Spleen (tissue), 7 donors: ENCODE results near the gene SKI.

Source experiments
- CTCF ChIP-seq, 11 experiments: fragments of 200-600 bp in 7 of 11; fragments of 450-650 bp in 4 of 11; sonication (generic) in 4 of 11; IDR thresholded peaks in 8 of 11; conservative IDR thresholded peaks in 3 of 11; 1 replicate in 7 of 11; 2 replicates in 4 of 11; pipeline versions ENCODE4 v1.4.0 to v1.8.0; 2016 to 2021; ENCODE audit warnings: antibody characterized with exemption in 11 of 11, inconsistent platforms in 4 of 11, mild to moderate bottlenecking in 1 of 11
- POLR2A ChIP-seq, 3 donors: fragments of 450-650 bp; IDR thresholded peaks; one replicate each; pipeline ENCODE4 v1.5.1; 2017; ENCODE audit warnings: antibody characterized with exemption in 3 of 3, mild to moderate bottlenecking in 1 of 3
- donor health status: DM: no; HTN: no; CAD: no; lungs with moderate emphysema.
- donor health status: DM: no; HTN: no; CAD: no.
- donor health status: DM: no; HTN: no; CAD: no.

- TF ChIP-seq CTCF (IDR thresholded peaks at IDR 0.05 in 8 of 11, conservative IDR thresholded peaks at IDR 0.05 in 3 of 11) (no peak), POLR2A (IDR thresholded peaks at IDR 0.05) (no peak)
Observed at GRCh38 chr1:2288816-2289536, 60.9 kb downstream of the SKI start.
